Measurements from ENCODE around the gene EXOC6B.

Gene EXOC6B

DNA sequence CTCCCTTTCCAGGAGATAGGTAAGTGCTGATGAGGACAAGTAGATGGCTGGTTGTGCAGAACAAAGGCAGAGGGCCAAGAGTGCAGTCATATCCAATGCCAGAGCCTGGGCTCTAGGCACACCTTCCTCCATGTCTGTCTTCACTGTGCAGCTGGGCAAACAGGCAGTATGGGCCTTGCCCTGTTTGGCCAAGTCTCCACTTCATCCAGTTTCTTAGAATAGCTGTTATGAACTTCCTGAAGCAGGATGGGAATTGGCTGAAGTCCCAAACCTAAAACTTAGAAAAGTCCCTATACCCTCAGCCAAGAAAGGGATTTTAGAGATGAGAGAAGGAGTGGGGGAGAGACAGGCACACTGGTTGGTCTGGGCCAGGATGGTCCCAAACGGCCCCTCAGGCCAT is 640.6 kb downstream of the EXOC6B start:
- no peak overlapping the region for H3K4me3 ChIP-seq (ENCODE audit: low read length, poor library complexity, severe bottlenecking)

DNA sequence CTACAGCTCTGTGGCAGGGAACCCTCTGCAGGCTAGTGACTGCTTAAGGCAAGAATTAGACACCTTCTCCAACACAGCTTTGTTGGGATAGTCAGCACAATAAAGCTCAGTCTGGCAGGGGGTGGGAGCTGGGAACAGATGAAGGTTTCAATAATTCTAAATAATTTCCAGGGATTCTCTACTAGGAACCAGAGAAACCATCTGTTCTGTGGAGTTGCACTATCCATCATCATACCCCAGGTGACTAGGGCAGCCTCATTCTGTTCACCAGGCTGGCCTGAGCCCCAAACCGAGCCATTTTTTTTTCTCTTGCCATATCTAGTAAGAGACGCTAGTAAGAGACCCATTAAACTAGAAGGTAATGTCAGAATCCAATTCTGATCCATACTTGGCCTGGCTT is 642.4 kb downstream of the EXOC6B start:
- no peak overlapping the region for H3K9ac ChIP-seq (ENCODE audit: low read depth, low read length, poor library complexity, severe bottlenecking)
- H3K79me2 ChIP-seq (ENCODE audit: insufficient read depth, low read length) = no peaks in the 10 kb centered on the region
- H3K9me2 ChIP-seq (replicated peaks; ENCODE audit: low read depth, low read length) = no peaks in the 10 kb centered on the region
- H3F3A ChIP-seq (ENCODE audit: low read depth) = no peaks in the 10 kb centered on the region
- H3K4me1 ChIP-seq (ENCODE audit: insufficient read depth, low read length, poor library complexity, severe bottlenecking) = no peaks in the 10 kb centered on the region
- no peak overlapping the region for H2AFZ ChIP-seq (ENCODE audit: low read length)
- peaks cover 4% of the 10 kb centered on the region; the same call in 1 of the 2 replicates for H3K9me3 ChIP-seq (ENCODE audit: insufficient read depth, low read depth, low read length)
- no peak overlapping the region for H3K4me2 ChIP-seq (ENCODE audit: low read depth, low read length, poor library complexity, severe bottlenecking)
- peaks cover 2% of the 10 kb centered on the region; the same call in 1 of the 2 replicates for H3K36me3 ChIP-seq (ENCODE audit: insufficient read depth, low read length)
- TF ChIP-seq, protein P1, sequence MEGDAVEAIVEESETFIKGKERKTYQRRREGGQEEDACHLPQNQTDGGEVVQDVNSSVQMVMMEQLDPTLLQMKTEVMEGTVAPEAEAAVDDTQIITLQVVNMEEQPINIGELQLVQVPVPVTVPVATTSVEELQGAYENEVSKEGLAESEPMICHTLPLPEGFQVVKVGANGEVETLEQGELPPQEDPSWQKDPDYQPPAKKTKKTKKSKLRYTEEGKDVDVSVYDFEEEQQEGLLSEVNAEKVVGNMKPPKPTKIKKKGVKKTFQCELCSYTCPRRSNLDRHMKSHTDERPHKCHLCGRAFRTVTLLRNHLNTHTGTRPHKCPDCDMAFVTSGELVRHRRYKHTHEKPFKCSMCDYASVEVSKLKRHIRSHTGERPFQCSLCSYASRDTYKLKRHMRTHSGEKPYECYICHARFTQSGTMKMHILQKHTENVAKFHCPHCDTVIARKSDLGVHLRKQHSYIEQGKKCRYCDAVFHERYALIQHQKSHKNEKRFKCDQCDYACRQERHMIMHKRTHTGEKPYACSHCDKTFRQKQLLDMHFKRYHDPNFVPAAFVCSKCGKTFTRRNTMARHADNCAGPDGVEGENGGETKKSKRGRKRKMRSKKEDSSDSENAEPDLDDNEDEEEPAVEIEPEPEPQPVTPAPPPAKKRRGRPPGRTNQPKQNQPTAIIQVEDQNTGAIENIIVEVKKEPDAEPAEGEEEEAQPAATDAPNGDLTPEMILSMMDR (conservative IDR thresholded peaks at IDR 0.05; ENCODE audit: low read length) = no peak
- TF ChIP-seq EZH2phosphoT487 (IDR thresholded peaks at IDR 0.05; ENCODE audit: borderline replicate concordance) = no peak
- no peaks in the 10 kb centered on the region for H4K20me1 ChIP-seq (ENCODE audit: insufficient read depth, low read length, poor library complexity, severe bottlenecking)
- H3K27me3 ChIP-seq (ENCODE audit: insufficient read depth, low read length, poor library complexity, severe bottlenecking) = no peaks in the 10 kb centered on the region
- H3K4me3 ChIP-seq (ENCODE audit: low read length, poor library complexity, severe bottlenecking) = no peak overlapping the region

More for the DNA sequence above, 640.6 kb downstream of the EXOC6B start:
- Histone ChIP-seq H3F3A (ENCODE audit: low read depth) (no peaks in the 10 kb centered on the region), H3K36me3 (ENCODE audit: insufficient read depth, low read length) (no peaks in the 10 kb centered on the region), H3K4me2 (ENCODE audit: low read depth, low read length, poor library complexity, severe bottlenecking) (no peak overlapping the region), H3K27me3 (ENCODE audit: insufficient read depth, low read length, poor library complexity, severe bottlenecking) (no peaks in the 10 kb centered on the region), H3K9ac (ENCODE audit: low read depth, low read length, poor library complexity, severe bottlenecking) (no peak overlapping the region), H4K20me1 (ENCODE audit: insufficient read depth, low read length, poor library complexity, severe bottlenecking) (no peaks in the 10 kb centered on the region), H3K9me3 (ENCODE audit: insufficient read depth, low read depth, low read length) (peaks cover 4% of the 10 kb centered on the region; the same call in 1 of the 2 replicates), H3K4me1 (ENCODE audit: insufficient read depth, low read length, poor library complexity, severe bottlenecking) (no peaks in the 10 kb centered on the region), H3K9me2 (replicated peaks; ENCODE audit: low read depth, low read length) (no peaks in the 10 kb centered on the region), H3K79me2 (ENCODE audit: insufficient read depth, low read length) (no peaks in the 10 kb centered on the region), H2AFZ (ENCODE audit: low read length) (no peak overlapping the region)
- TF ChIP-seq EZH2phosphoT487 (IDR thresholded peaks at IDR 0.05; ENCODE audit: borderline replicate concordance) = no peak
- TF ChIP-seq, protein P1 (conservative IDR thresholded peaks at IDR 0.05; ENCODE audit: low read length) = no peak

DNA sequence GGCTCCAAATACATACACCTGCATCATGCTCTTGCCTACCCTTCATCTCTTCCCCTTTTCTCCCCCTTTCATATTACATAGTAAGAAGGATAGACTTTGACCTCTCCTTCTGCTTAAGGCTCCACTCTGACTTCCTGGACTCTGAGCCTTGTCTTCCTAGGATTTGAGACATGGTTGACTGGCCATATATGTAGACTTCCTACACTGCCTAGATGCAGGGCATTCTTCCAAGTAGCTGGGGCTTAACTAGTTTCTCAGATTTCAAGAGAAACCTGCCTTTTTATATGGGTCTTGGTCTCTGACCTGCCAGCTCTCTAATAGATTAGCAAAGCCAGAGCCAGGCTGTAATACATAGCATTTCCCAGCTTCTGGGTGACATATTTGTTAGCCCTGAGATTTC is 642.8 kb downstream of the EXOC6B start:
- no peak overlapping the region for H3K9ac ChIP-seq (ENCODE audit: low read depth, low read length, poor library complexity, severe bottlenecking)
- TF ChIP-seq EZH2phosphoT487 (IDR thresholded peaks at IDR 0.05; ENCODE audit: borderline replicate concordance) = no peak
- TF ChIP-seq, protein P1 (conservative IDR thresholded peaks at IDR 0.05; ENCODE audit: low read length) = no peak
- no peak overlapping the region for H2AFZ ChIP-seq (ENCODE audit: low read length)
- peaks cover 3% of the 10 kb centered on the region; the same call in 1 of the 2 replicates for H3K36me3 ChIP-seq (ENCODE audit: insufficient read depth, low read length)
- H3K27me3 ChIP-seq (ENCODE audit: insufficient read depth, low read length, poor library complexity, severe bottlenecking) = no peaks in the 10 kb centered on the region
- H3K9me2 ChIP-seq (replicated peaks; ENCODE audit: low read depth, low read length) = no peaks in the 10 kb centered on the region
- H4K20me1 ChIP-seq (ENCODE audit: insufficient read depth, low read length, poor library complexity, severe bottlenecking) = no peaks in the 10 kb centered on the region
- H3K4me3 ChIP-seq (ENCODE audit: low read length, poor library complexity, severe bottlenecking) = no peak overlapping the region
- H3K79me2 ChIP-seq (ENCODE audit: insufficient read depth, low read length) = no peaks in the 10 kb centered on the region
- no peak overlapping the region for H3K4me2 ChIP-seq (ENCODE audit: low read depth, low read length, poor library complexity, severe bottlenecking)
- no peaks in the 10 kb centered on the region for H3K4me1 ChIP-seq (ENCODE audit: insufficient read depth, low read length, poor library complexity, severe bottlenecking)
- H3F3A ChIP-seq (ENCODE audit: low read depth) = no peaks in the 10 kb centered on the region
- H3K9me3 ChIP-seq (ENCODE audit: insufficient read depth, low read depth, low read length) = peaks cover 4% of the 10 kb centered on the region; the same call in 1 of the 2 replicates
